ENCODE data around the gene RBM26. TPM values are rescaled to one million over a fixed set of nuclear protein-coding genes. Genes with fewer than 3 reads are reported as not detected.

Gene RBM26
- total and polyA plus RNA-seq, 2 experiments from 2014 or later: 46.0 to 69.3 TPM

DNA sequence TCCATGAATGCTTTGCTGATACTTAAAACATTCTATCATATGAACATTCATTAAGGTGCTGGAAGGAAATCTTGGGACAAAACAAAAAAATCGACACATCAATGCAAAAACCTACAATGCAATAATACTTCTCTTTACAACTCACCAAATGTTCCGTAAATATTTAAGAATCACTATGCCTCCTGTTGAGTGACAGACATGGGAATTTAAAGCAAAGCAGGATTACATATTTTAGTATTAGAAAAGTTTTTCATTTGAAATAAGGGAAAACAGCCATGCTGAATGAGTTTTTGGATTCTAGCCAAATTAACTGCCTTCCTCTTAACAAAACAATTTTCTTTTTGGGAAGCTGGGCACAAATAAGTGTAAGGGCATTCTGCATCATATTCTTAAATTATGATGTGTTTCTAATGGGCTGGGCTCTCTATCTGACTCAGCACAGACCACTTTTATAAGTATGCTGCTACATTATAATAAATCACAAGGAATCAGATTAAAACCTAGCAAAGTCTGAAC is 93.7 kb downstream of the RBM26 start (continued):
- TF ChIP-seq, protein P1, sequence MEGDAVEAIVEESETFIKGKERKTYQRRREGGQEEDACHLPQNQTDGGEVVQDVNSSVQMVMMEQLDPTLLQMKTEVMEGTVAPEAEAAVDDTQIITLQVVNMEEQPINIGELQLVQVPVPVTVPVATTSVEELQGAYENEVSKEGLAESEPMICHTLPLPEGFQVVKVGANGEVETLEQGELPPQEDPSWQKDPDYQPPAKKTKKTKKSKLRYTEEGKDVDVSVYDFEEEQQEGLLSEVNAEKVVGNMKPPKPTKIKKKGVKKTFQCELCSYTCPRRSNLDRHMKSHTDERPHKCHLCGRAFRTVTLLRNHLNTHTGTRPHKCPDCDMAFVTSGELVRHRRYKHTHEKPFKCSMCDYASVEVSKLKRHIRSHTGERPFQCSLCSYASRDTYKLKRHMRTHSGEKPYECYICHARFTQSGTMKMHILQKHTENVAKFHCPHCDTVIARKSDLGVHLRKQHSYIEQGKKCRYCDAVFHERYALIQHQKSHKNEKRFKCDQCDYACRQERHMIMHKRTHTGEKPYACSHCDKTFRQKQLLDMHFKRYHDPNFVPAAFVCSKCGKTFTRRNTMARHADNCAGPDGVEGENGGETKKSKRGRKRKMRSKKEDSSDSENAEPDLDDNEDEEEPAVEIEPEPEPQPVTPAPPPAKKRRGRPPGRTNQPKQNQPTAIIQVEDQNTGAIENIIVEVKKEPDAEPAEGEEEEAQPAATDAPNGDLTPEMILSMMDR (conservative IDR thresholded peaks at IDR 0.05; ENCODE audit: low read depth in 2 of 2): no peak

DNA sequence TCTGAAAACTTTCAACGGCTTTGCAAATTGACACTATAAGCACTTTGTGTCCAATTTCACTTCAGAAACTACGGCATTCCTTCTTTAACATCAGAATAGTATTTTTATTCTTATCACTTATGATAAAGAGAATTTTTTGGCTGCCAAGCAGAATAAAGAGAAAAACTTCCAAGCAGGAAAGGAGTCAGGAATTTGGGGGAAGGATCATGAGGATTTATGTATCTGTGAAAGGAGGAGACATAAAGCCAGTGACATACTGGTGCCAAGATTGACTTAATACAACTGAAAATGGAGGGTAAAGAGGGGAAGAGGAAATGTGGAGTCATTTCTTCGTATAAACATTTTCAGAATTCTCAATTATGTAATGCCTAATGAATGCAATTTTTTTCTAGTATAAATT is 94.7 kb downstream of the RBM26 start:
- Mint-ChIP-seq H3K36me3 (ENCODE audit: low read depth) (peaks cover 3% of the 10 kb centered on the region; the same call in 1 of the 3 replicates), H3K27ac (peak overlapping the region; percentile 9; the same call in 1 of the 2 replicates), H3K9me3 (no peaks in the 10 kb centered on the region), H3K4me3 (no peak overlapping the region), H3K4me1 (peaks cover 8% of the 10 kb centered on the region), H3K27me3 (ENCODE audit: insufficient read depth, low read depth, poor library complexity) (peaks cover 3% of the 10 kb centered on the region)
- H3K27ac ChIP-seq (ENCODE audit: low read depth): peak overlapping the region; percentile 14; the same call in 1 of the 2 replicates
- H3K4me3 ChIP-seq: no peak overlapping the region
- no peak overlapping the region for H3K4me2 ChIP-seq
- H4K20me1 ChIP-seq (replicated peaks; ENCODE audit: insufficient read depth): no peaks in the 10 kb centered on the region
- no peaks in the 10 kb centered on the region for H3K9me2 ChIP-seq (ENCODE audit: insufficient read depth)
- H3K36me3 ChIP-seq (ENCODE audit: insufficient read depth): no peaks in the 10 kb centered on the region
- H3F3A ChIP-seq (replicated peaks; ENCODE audit: low read depth): no peaks in the 10 kb centered on the region
- DNase-seq (ENCODE audit: low spot score) (no peak), ATAC-seq (no peak)
- no peak overlapping the region for H2AFZ ChIP-seq
- H3K27me3 ChIP-seq (ENCODE audit: insufficient read depth): no peaks in the 10 kb centered on the region
- no peaks in the 10 kb centered on the region for H3K4me1 ChIP-seq (ENCODE audit: insufficient read depth)
- no peaks in the 10 kb centered on the region for H3K79me2 ChIP-seq (replicated peaks; ENCODE audit: insufficient read depth)
- TF ChIP-seq EZH2phosphoT487 (IDR thresholded peaks at IDR 0.05; ENCODE audit: unreplicated experiment) (no peak), NANOG (IDR thresholded peaks at IDR 0.05; ENCODE audit: borderline replicate concordance) (no peak), JUNB (IDR thresholded peaks at IDR 0.05; ENCODE audit: unreplicated experiment) (no peak), POLR2AphosphoS5 (IDR thresholded peaks at IDR 0.05; ENCODE audit: low read depth) (no peak), STAT1 (IDR thresholded peaks at IDR 0.05; ENCODE audit: unreplicated experiment) (no peak), EZH2 (IDR thresholded peaks at IDR 0.05; ENCODE audit: low read depth, unreplicated experiment) (no peak), REST (IDR thresholded peaks at IDR 0.05; ENCODE audit: unreplicated experiment) (no peak), ZNF331 (CRISPR knock-in tag; IDR thresholded peaks at IDR 0.05; ENCODE audit: low read depth) (no peak)
- TF ChIP-seq, protein P1 (conservative IDR thresholded peaks at IDR 0.05; ENCODE audit: low read depth in 2 of 2): no peak
- TF ChIP-seq, protein P2, sequence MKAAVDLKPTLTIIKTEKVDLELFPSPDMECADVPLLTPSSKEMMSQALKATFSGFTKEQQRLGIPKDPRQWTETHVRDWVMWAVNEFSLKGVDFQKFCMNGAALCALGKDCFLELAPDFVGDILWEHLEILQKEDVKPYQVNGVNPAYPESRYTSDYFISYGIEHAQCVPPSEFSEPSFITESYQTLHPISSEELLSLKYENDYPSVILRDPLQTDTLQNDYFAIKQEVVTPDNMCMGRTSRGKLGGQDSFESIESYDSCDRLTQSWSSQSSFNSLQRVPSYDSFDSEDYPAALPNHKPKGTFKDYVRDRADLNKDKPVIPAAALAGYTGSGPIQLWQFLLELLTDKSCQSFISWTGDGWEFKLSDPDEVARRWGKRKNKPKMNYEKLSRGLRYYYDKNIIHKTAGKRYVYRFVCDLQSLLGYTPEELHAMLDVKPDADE (IDR thresholded peaks at IDR 0.05): no peak

Measured in GM23338 (cell line).